T-cell (primary cell): ENCODE data around the gene ASPG. TPM values are rescaled to one million over a fixed set of nuclear protein-coding genes. Genes with fewer than 3 reads are reported as not detected.

Experiments used
- ATAC-seq, 4 experiments: fragments of 200-7000 bp in 3 of 4; fragments of 150-1000 bp in 1 of 4; cut with Tn5 transposase; replicated peaks in 1 of 4; 1 replicate in 3 of 4; 2 replicates in 1 of 4; pipeline ENCODE4 v1.10.0; 2021; ENCODE audit warnings: moderate library complexity in 3 of 4, mild to moderate bottlenecking in 2 of 4, moderate number of reproducible peaks in 1 of 4
- CTCF ChIA-PET, 2 donors: fragments of 300-600 bp; sonication (Branson Sonifier 250); formaldehyde crosslinking; loops; one replicate each; lab custom pipeline; 2022; ENCODE audit warnings: antibody characterized with exemption in 2 of 2; lab: Charles Lee
- POLR2A ChIA-PET, 2 donors: fragments of 300-600 bp; sonication (Branson Sonifier 250); formaldehyde crosslinking; loops; one replicate each; lab custom pipeline; 2022; ENCODE audit warnings: antibody characterized with exemption in 2 of 2; lab: Charles Lee
- DNase-seq, 35 experiments: peaks; one replicate each; pipeline versions ENCODE4 v3.0.0 to v3.0.0-alpha.2; 2013 to 2023
- H3K27ac ChIP-seq: one replicate; pipeline ENCODE4 v1.5.1; 2013; ENCODE audit warnings: low read length
- H3K27me3 ChIP-seq, 2 experiments: replicated peaks in 1 of 2; 1 replicate in 1 of 2; 2 replicates in 1 of 2; pipeline versions ENCODE4 v1.6.1 to v1.7.0; 2013; ENCODE audit warnings: low read length in 1 of 2, mixed read lengths in 1 of 2; ENCODE audit not compliant: control insufficient read depth in 2 of 2, insufficient read depth in 2 of 2; ENCODE audit errors: extremely low read depth in 1 of 2
- H3K36me3 ChIP-seq, 2 donors: 1 replicate in 1 of 2; 2 replicates in 1 of 2; pipeline versions ENCODE4 v1.6.1 to v1.7.0; 2013; ENCODE audit warnings: low read length in 1 of 2; ENCODE audit not compliant: control insufficient read depth in 2 of 2, insufficient read depth in 1 of 2; ENCODE audit errors: extremely low read depth in 1 of 2
- H3K4me1 ChIP-seq, 2 experiments: 1 replicate in 1 of 2; 2 replicates in 1 of 2; pipeline versions ENCODE4 v1.6.1 to v1.7.0; 2013; ENCODE audit warnings: low read length in 2 of 2, mixed read lengths in 1 of 2; ENCODE audit not compliant: insufficient read depth in 2 of 2, control insufficient read depth in 1 of 2; ENCODE audit errors: extremely low read depth in 1 of 2
- H3K4me3 ChIP-seq, 2 donors: 1 replicate in 1 of 2; 2 replicates in 1 of 2; pipeline versions ENCODE4 v1.5.1 to v1.7.0; 2013; ENCODE audit warnings: mild to moderate bottlenecking in 2 of 2, low read length in 1 of 2, moderate library complexity in 1 of 2; ENCODE audit not compliant: control insufficient read depth in 1 of 2; ENCODE audit errors: extremely low read depth in 1 of 2
- H3K9me3 ChIP-seq: 2 replicates; pipeline ENCODE4 v1.7.0; 2013
- H3K27ac Mint-ChIP-seq, 2 donors: one replicate each; pipeline ENCODE4 v1.8.0; 2020 to 2021; ENCODE audit warnings: mild to moderate bottlenecking in 2 of 2, mixed read lengths in 2 of 2
- H3K27me3 Mint-ChIP-seq, 2 donors: one replicate each; pipeline ENCODE4 v1.8.0; 2021 to 2022; ENCODE audit warnings: mixed read lengths in 2 of 2
- H3K36me3 Mint-ChIP-seq: one replicate; pipeline ENCODE4 v1.8.0; 2021; ENCODE audit warnings: mixed read lengths
- H3K4me1 Mint-ChIP-seq, 3 donors: one replicate each; pipeline ENCODE4 v1.8.0; 2020 to 2022; ENCODE audit warnings: mixed read lengths in 3 of 3, mild to moderate bottlenecking in 1 of 3
- H3K4me3 Mint-ChIP-seq, 3 donors: one replicate each; pipeline ENCODE4 v1.8.0; 2020 to 2022; ENCODE audit warnings: mild to moderate bottlenecking in 3 of 3, mixed read lengths in 3 of 3, moderate library complexity in 3 of 3
- H3K9me3 Mint-ChIP-seq, 3 donors: one replicate each; pipeline ENCODE4 v1.8.0; 2020 to 2022; ENCODE audit warnings: mixed read lengths in 3 of 3
- WGBS: methylation state at CpG from one replicate; pipeline ENCODE4 v1.1.5; 2013; ENCODE audit warnings: missing lambda C conversion rate; ENCODE audit not compliant: insufficient coverage; 5-methylcytosine and 5-hydroxymethylcytosine counted together
- total RNA-seq, 35 experiments: library from RNA in 6 of 35; stranded (reverse) in 6 of 35; fragments of 120-200 nt in 1 of 35; gene quantifications; one replicate each; pipeline versions ENCODE4 v1.2.1 to v1.2.4 and lab custom pipeline; 2013 to 2026

Gene ASPG
- total RNA-seq, 5 donors from 2014 or later (not counting 1 experiment from before 2014, with no cell fraction given), result 0.26 to 0.57 (median 0.38) TPM; not detected in 2

- Mint-ChIP-seq H3K9me3 (no peaks in the 10 kb centered on the region), H3K27me3 (peaks cover 3 to 11% of the 10 kb centered on the region in 2 donors), H3K4me3 (no peak overlapping the region), H3K36me3 (no peaks in the 10 kb centered on the region), H3K4me1 (no peaks in the 10 kb centered on the region), H3K27ac (no peak overlapping the region)
- Histone ChIP-seq H3K36me3 (no peaks in the 10 kb centered on the region), H3K4me3 (no peak overlapping the region), H3K27me3 (peaks cover 0 to 42% of the 10 kb centered on the region in 2 experiments), H3K27ac (no peak overlapping the region), H3K9me3 (no peaks in the 10 kb centered on the region), H3K4me1 (peaks cover 0 to 8% of the 10 kb centered on the region in 2 experiments)
- no peak for ATAC-seq
- ChIA-PET CTCF (no interaction called here), POLR2A (interaction anchor here in 1 of 2 donors (0.6 kb wide), 1 partner anchor 55 kb away, joined by 3 read pairs; no protein-coding TSS in a partner anchor)
- 90% methylated on average over 4 of the region's 11 CpGs for WGBS
- DNase-seq, result no peak
Measured at GRCh38 chr14:104149278-104149595, 63.7 kb downstream of the ASPG start.

DNA sequence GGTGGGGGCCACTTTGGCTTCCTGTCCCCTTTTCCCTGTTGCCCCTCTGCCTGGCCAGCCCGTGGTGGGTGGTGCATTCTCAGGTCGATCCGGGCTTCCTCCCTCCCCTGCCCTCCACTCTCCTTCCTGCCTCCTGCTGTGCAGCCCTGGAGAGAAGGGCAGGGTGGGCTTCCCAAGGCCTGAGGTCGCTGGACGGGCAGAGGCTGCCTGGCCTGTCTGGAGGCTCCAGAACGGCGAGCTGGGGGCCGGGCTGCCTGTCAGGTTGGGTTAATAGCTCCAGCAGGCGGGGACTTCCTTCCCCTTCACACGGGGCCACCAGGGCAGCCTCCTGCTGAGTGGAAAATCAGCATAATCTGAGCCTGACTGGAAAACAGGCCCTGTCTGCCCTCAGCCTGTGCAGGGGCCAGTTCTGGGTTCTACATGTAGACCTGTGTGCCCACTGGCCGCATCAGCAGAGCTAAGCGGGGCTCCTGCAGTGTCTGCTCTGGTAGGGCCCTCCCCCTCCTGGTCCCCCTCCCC is 64.2 kb downstream of the ASPG start:
- DNase-seq (no peak), ATAC-seq (no peak)
- ChIA-PET POLR2A (interaction anchor here in 1 of 2 donors (0.6 kb wide), 1 partner anchor 55 kb away, joined by 3 read pairs; no protein-coding TSS in a partner anchor), CTCF (no interaction called here)
- Histone ChIP-seq H3K4me3 (no peak overlapping the region), H3K9me3 (no peaks in the 10 kb centered on the region), H3K4me1 (peaks cover 0 to 8% of the 10 kb centered on the region in 2 experiments), H3K36me3 (no peaks in the 10 kb centered on the region), H3K27me3 (peaks cover 0 to 43% of the 10 kb centered on the region in 2 experiments), H3K27ac (no peak overlapping the region)
- no peaks in the 10 kb centered on the region for H3K36me3 Mint-ChIP-seq
- 6% methylated on average over 6 of the region's 12 CpGs for WGBS
- no peaks in the 10 kb centered on the region for H3K9me3 Mint-ChIP-seq
- no peak overlapping the region for H3K27ac Mint-ChIP-seq
- peaks cover 3 to 11% of the 10 kb centered on the region in 2 donors for H3K27me3 Mint-ChIP-seq
- H3K4me3 Mint-ChIP-seq, result no peak overlapping the region
- no peaks in the 10 kb centered on the region for H3K4me1 Mint-ChIP-seq

- H3K27ac ChIP-seq, result no peak overlapping the region
- Mint-ChIP-seq H3K27me3 (peaks cover 3 to 11% of the 10 kb centered on the region in 2 donors), H3K36me3 (no peaks in the 10 kb centered on the region), H3K9me3 (no peaks in the 10 kb centered on the region), H3K27ac (no peak overlapping the region), H3K4me1 (no peaks in the 10 kb centered on the region), H3K4me3 (no peak overlapping the region)
- WGBS, result 55% methylated on average over 13 of the region's 19 CpGs
- POLR2A ChIA-PET, result no interaction called here
- DNase-seq, result no peak
- no peaks in the 10 kb centered on the region for H3K9me3 ChIP-seq
- no peaks in the 10 kb centered on the region for H3K36me3 ChIP-seq
- CTCF ChIA-PET, result no interaction called here
- peaks cover 0 to 8% of the 10 kb centered on the region in 2 experiments for H3K4me1 ChIP-seq
- no peak for ATAC-seq
- H3K27me3 ChIP-seq, result peaks cover 0 to 48% of the 10 kb centered on the region in 2 experiments
- no peak overlapping the region for H3K4me3 ChIP-seq
Measured at GRCh38 chr14:104150136-104151025, 64.9 kb downstream of the ASPG start.

DNA sequence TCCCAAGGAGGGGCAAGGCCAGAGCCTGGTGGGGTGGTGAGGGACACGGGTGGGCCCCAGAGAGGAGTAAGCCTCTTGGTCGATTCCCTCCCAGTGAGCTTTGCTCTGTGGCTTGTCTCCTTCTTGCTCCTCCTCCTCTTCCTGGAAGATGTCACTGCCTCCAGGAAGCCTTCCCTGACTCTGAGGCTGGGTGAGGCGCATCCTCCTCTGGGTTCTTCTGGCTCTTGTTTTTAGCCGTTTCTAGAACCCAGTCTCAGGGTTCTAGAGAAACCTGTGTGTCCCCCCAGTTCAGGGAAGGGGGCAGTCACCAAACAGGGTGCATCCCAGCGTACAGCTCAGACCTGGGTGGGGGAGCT is 65.5 kb downstream of the ASPG start:
- 69% methylated on average over 2 of the region's 5 CpGs for WGBS
- Mint-ChIP-seq H3K9me3 (no peaks in the 10 kb centered on the region), H3K27ac (no peak overlapping the region), H3K36me3 (no peaks in the 10 kb centered on the region), H3K4me1 (no peaks in the 10 kb centered on the region), H3K4me3 (no peak overlapping the region), H3K27me3 (peaks cover 3 to 7% of the 10 kb centered on the region in 2 donors)
- peaks cover 0 to 8% of the 10 kb centered on the region in 2 experiments for H3K4me1 ChIP-seq
- H3K4me3 ChIP-seq, result no peak overlapping the region
- no peaks in the 10 kb centered on the region for H3K9me3 ChIP-seq
- ATAC-seq (no peak), DNase-seq (no peak)
- H3K36me3 ChIP-seq, result no peaks in the 10 kb centered on the region
- ChIA-PET CTCF (no interaction called here), POLR2A (no interaction called here)
- no peak overlapping the region for H3K27ac ChIP-seq
- peaks cover 0 to 46% of the 10 kb centered on the region in 2 experiments for H3K27me3 ChIP-seq

DNA sequence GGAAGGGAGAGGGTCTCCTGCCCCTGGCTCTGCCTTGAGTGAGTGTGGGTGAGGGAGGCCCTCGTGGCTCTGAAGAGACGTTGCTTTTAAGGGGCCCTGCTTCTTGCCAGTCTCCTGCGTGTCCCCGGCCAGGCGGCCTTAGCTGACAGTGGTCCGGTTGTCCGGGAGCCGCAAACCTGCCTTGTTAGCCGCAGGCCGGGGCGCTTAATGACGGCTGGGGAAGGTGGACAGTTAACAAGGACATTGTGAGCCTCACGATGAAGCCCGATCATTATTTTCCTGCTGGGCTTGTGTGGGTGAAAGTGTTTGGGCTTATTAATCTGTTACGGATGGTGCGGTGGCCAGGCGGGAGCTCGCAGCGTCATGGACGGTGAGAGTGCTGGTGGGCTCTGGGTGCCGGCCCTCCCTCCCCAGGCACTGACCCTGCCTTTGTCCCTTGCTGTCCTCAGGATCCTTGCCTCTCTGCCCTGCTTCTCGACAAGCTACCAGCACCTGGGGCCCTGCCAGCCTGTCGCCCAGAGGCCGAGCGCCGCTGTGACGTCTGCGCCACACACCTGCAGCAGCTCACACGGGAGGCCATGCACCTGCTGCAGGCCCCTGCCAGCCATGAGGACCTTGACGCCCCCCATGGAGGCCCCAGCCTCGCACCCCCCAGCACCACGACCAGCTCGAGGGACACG is 66.2 kb downstream of the ASPG start:
- Histone ChIP-seq H3K4me3 (no peak overlapping the region), H3K27me3 (peaks cover 0 to 46% of the 10 kb centered on the region in 2 experiments), H3K9me3 (no peaks in the 10 kb centered on the region), H3K36me3 (no peaks in the 10 kb centered on the region), H3K4me1 (peaks cover 0 to 8% of the 10 kb centered on the region in 2 experiments), H3K27ac (no peak overlapping the region)
- Mint-ChIP-seq H3K27ac (no peak overlapping the region), H3K4me3 (no peak overlapping the region), H3K27me3 (peaks cover 3 to 4% of the 10 kb centered on the region in 2 donors), H3K36me3 (no peaks in the 10 kb centered on the region), H3K9me3 (no peaks in the 10 kb centered on the region), H3K4me1 (no peaks in the 10 kb centered on the region)
- no peak for ATAC-seq
- POLR2A ChIA-PET, result no interaction called here
- no peak for DNase-seq
- 93% methylated on average over 28 of the region's 34 CpGs for WGBS
- CTCF ChIA-PET, result no interaction called here

- no peak overlapping the region for H3K27ac Mint-ChIP-seq
- H3K27me3 Mint-ChIP-seq, result peaks cover 3 to 4% of the 10 kb centered on the region in 2 donors
- H3K4me3 ChIP-seq, result no peak overlapping the region
- H3K36me3 ChIP-seq, result no peaks in the 10 kb centered on the region
- no peak overlapping the region for H3K27ac ChIP-seq
- ChIA-PET CTCF (no interaction called here), POLR2A (no interaction called here)
- H3K4me3 Mint-ChIP-seq, result no peak overlapping the region
- WGBS, result 92% methylated on average over 14 of the region's 14 CpGs
- ATAC-seq (no peak), DNase-seq (no peak)
- H3K4me1 ChIP-seq, result peaks cover 0 to 8% of the 10 kb centered on the region in 2 experiments
- no peaks in the 10 kb centered on the region for H3K36me3 Mint-ChIP-seq
- H3K27me3 ChIP-seq, result peaks cover 0 to 42% of the 10 kb centered on the region in 2 experiments
- H3K9me3 ChIP-seq, result no peaks in the 10 kb centered on the region
- no peaks in the 10 kb centered on the region for H3K4me1 Mint-ChIP-seq
- no peaks in the 10 kb centered on the region for H3K9me3 Mint-ChIP-seq
Measured at GRCh38 chr14:104152246-104152575, 66.7 kb downstream of the ASPG start.
